Dedifferentiated amniotic fluid mesenchymal stem cell (primary cell): ENCODE data around the gene KDM1B.
A peak's percentile ranks its signal among the peaks of the same experiment; 100 is the strongest.
"Not testable (repeated sequence)": the region's sequence is repeated elsewhere in the genome, so short reads cannot be mapped to it uniquely, and the experiment has no call there.

Experiments
- DNase-seq: peaks from one replicate; pipeline ENCODE4 v3.0.0-alpha.2; 2016; ENCODE audit errors: extremely low spot score

Gene KDM1B

GRCh38 chr6:18155150-18155863 is at the start of gene KDM1B:
Gene KDM1B, plus strand, starts transcription at chr6:18155422. Its CDS starts 4,474 bp downstream, at chr6:18159896.
- peak; percentile 96 for DNase-seq

- DNase-seq = no peak
These were observed 48.2 kb upstream of the KDM1B start for GRCh38 chr6:18107061-18107460.

GRCh38 chr6:18110162-18110561 is 45.1 kb upstream of the KDM1B start:
- DNase-seq = no peak

- DNase-seq = no peak
These were observed 39.9 kb upstream of the KDM1B start for GRCh38 chr6:18115356-18115755.

GRCh38 chr6:18117136-18117535 is 38.1 kb upstream of the KDM1B start:
- no peak for DNase-seq

GRCh38 chr6:18118330-18118729 is 36.9 kb upstream of the KDM1B start:
- DNase-seq = no peak

- no peak for DNase-seq
These were observed 36.0 kb upstream of the KDM1B start for GRCh38 chr6:18119236-18119635.

- DNase-seq = no peak
These were observed 33.6 kb upstream of the KDM1B start for GRCh38 chr6:18121580-18122127.

- peak; percentile 80 for DNase-seq
These were observed 32.8 kb upstream of the KDM1B start, which contains the start of gene NHLRC1 for GRCh38 chr6:18122128-18123093. Gene NHLRC1, minus strand, starts transcription at chr6:18122677. Its CDS starts 71 bp downstream, at chr6:18122606.

- no peak for DNase-seq
These were observed 29.1 kb upstream of the KDM1B start for GRCh38 chr6:18126121-18126520.

GRCh38 chr6:18132346-18132745 is 22.9 kb upstream of the KDM1B start:
- DNase-seq = no peak

- no peak for DNase-seq
These were observed 20.1 kb upstream of the KDM1B start for GRCh38 chr6:18135171-18135570.

GRCh38 chr6:18136260-18136659 is 19.0 kb upstream of the KDM1B start:
- DNase-seq = no peak

GRCh38 chr6:18138906-18139305 is 16.3 kb upstream of the KDM1B start:
- no peak for DNase-seq

- DNase-seq = no peak
These were observed 15.1 kb upstream of the KDM1B start for GRCh38 chr6:18139935-18140621.

- no peak for DNase-seq
These were observed 13.2 kb upstream of the KDM1B start for GRCh38 chr6:18141805-18142590.

- no peak for DNase-seq
These were observed 12.7 kb upstream of the KDM1B start for GRCh38 chr6:18142591-18142861.

- DNase-seq = no peak
These were observed 8.1 kb upstream of the KDM1B start for GRCh38 chr6:18147160-18147559.

GRCh38 chr6:18147616-18148015 is 7.6 kb upstream of the KDM1B start:
- DNase-seq = no peak

- DNase-seq = peak; percentile 51
These were observed 6.8 kb upstream of the KDM1B start for GRCh38 chr6:18148304-18149025.

- DNase-seq = not testable (repeated sequence)
These were observed 3.8 kb upstream of the KDM1B start for GRCh38 chr6:18151391-18151790.
